DND-41 (cell line): Measurements from ENCODE around the gene SERINC3.

Experiments used
- ATAC-seq: fragments of 200-7000 bp; cut with Tn5 transposase; 3 replicates; pipeline ENCODE4 v1.9.1; 2021; ENCODE audit warnings: low read depth; ENCODE audit not compliant: insufficient read depth
- DNase-seq: peaks from one replicate; pipeline ENCODE4 v3.0.0-alpha.2; 2020
- H2AFZ ChIP-seq: 2 replicates; pipeline ENCODE4 v1.6.0; 2012; ENCODE audit warnings: low read depth, low read length
- H3K27ac ChIP-seq: 2 replicates; pipeline ENCODE4 v1.5.1; 2012; ENCODE audit warnings: low read length, inconsistent platforms
- H3K27me3 ChIP-seq: fragments of 200-600 bp; sonication (generic); 2 replicates; pipeline ENCODE4 v1.6.0; 2012; ENCODE audit warnings: low read length, mild to moderate bottlenecking, inconsistent platforms; ENCODE audit not compliant: insufficient read depth, poor library complexity
- H3K36me3 ChIP-seq: 2 replicates; pipeline ENCODE4 v1.5.1; 2012; ENCODE audit warnings: low read length, inconsistent platforms; ENCODE audit not compliant: insufficient read depth
- H3K4me1 ChIP-seq: 2 replicates; pipeline ENCODE4 v1.5.1; 2012; ENCODE audit warnings: mild to moderate bottlenecking, low read length; ENCODE audit not compliant: insufficient read depth
- H3K4me2 ChIP-seq: 2 replicates; pipeline ENCODE4 v1.6.0; 2012; ENCODE audit warnings: mild to moderate bottlenecking, moderate library complexity, low read length, inconsistent platforms; ENCODE audit not compliant: insufficient read depth
- H3K4me3 ChIP-seq, 2 experiments: fragments of 200-600 bp in 1 of 2; shearing (Covaris generic) in 1 of 2; 2 replicates each; pipeline ENCODE4 v1.5.1; 2012 to 2016; ENCODE audit warnings: inconsistent platforms in 2 of 2, low read length in 2 of 2, mild to moderate bottlenecking in 2 of 2, low read depth in 1 of 2, moderate library complexity in 1 of 2
- H3K79me2 ChIP-seq: 2 replicates; pipeline ENCODE4 v1.6.0; 2012; ENCODE audit warnings: low read length, inconsistent platforms; ENCODE audit not compliant: insufficient read depth
- H3K9ac ChIP-seq: 2 replicates; pipeline ENCODE4 v1.6.0; 2012; ENCODE audit warnings: low read depth, mild to moderate bottlenecking, inconsistent platforms, low read length, moderate library complexity
- H3K9me3 ChIP-seq: 2 replicates; pipeline ENCODE4 v1.5.1; 2012; ENCODE audit warnings: low read length, moderate library complexity, mild to moderate bottlenecking, inconsistent platforms; ENCODE audit not compliant: insufficient read depth, severe bottlenecking
- H4K20me1 ChIP-seq: 2 replicates; pipeline ENCODE4 v1.6.0; 2012; ENCODE audit warnings: low read length; ENCODE audit not compliant: insufficient read depth
- CTCF ChIP-seq: IDR thresholded peaks from 2 replicates; pipeline ENCODE4 v1.5.1; 2012; ENCODE audit warnings: borderline replicate concordance, low read length, moderate library complexity, mild to moderate bottlenecking; ENCODE audit not compliant: poor library complexity, severe bottlenecking; ENCODE audit errors: extremely low read depth
- EZH2 ChIP-seq: IDR thresholded peaks from 3 replicates; pipeline ENCODE4 v1.6.1; 2012; ENCODE audit warnings: borderline replicate concordance, low read depth, mild to moderate bottlenecking, moderate library complexity, low read length, inconsistent platforms; ENCODE audit not compliant: severe bottlenecking

SERINC3 gene

GRCh38 chr20:44544263-44544662 is 22.4 kb upstream of the SERINC3 start:
- Histone ChIP-seq H3K4me2 (no peak overlapping the region), H3K4me3 (no peak overlapping the region), H3K27me3 (peaks cover 6% of the 10 kb centered on the region), H3K9ac (no peak overlapping the region), H3K27ac (no peak overlapping the region), H3K4me1 (no peaks in the 10 kb centered on the region), H4K20me1 (no peaks in the 10 kb centered on the region), H3K9me3 (no peaks in the 10 kb centered on the region), H3K36me3 (no peaks in the 10 kb centered on the region), H3K79me2 (no peaks in the 10 kb centered on the region), H2AFZ (no peak overlapping the region)
- ATAC-seq (no peak), DNase-seq (no peak)
- TF ChIP-seq CTCF: no peak
- TF ChIP-seq EZH2: no peak

- no peaks in the 10 kb centered on the region for H3K9me3 ChIP-seq
- no peaks in the 10 kb centered on the region for H3K79me2 ChIP-seq
- ATAC-seq (no peak), DNase-seq (no peak)
- no peak overlapping the region for H3K4me3 ChIP-seq
- H3K27ac ChIP-seq: no peak overlapping the region
- H3K4me2 ChIP-seq: no peak overlapping the region
- no peaks in the 10 kb centered on the region for H3K36me3 ChIP-seq
- H3K4me1 ChIP-seq: no peaks in the 10 kb centered on the region
- no peak overlapping the region for H3K9ac ChIP-seq
- H3K27me3 ChIP-seq: peaks cover 6% of the 10 kb centered on the region
- H2AFZ ChIP-seq: no peak overlapping the region
- H4K20me1 ChIP-seq: no peaks in the 10 kb centered on the region
- TF ChIP-seq EZH2 (no peak), CTCF (no peak)
These were observed 21.5 kb upstream of the SERINC3 start for GRCh38 chr20:44543358-44543757.

- Histone ChIP-seq H3K9me3 (no peaks in the 10 kb centered on the region), H3K9ac (no peak overlapping the region), H3K27ac (no peak overlapping the region), H3K4me1 (no peaks in the 10 kb centered on the region), H2AFZ (no peak overlapping the region), H3K4me2 (no peak overlapping the region), H3K4me3 (no peak overlapping the region), H3K27me3 (peaks cover 4% of the 10 kb centered on the region), H4K20me1 (no peaks in the 10 kb centered on the region), H3K79me2 (no peaks in the 10 kb centered on the region), H3K36me3 (no peaks in the 10 kb centered on the region)
- DNase-seq (no peak), ATAC-seq (no peak)
- TF ChIP-seq CTCF: no peak
- TF ChIP-seq EZH2: no peak
These were observed 21.0 kb upstream of the SERINC3 start for GRCh38 chr20:44542890-44543289.

GRCh38 chr20:44541992-44542391 is 20.1 kb upstream of the SERINC3 start:
- H3K27me3 ChIP-seq: peaks cover 2% of the 10 kb centered on the region
- H2AFZ ChIP-seq: no peak overlapping the region
- DNase-seq: no peak

More at GRCh38 chr20:44541992-44542391, 20.1 kb upstream of the SERINC3 start:
- no peak for TF ChIP-seq CTCF
- no peak for TF ChIP-seq EZH2
- H3K27ac ChIP-seq: no peak overlapping the region
- no peak overlapping the region for H3K4me3 ChIP-seq
- H3K9me3 ChIP-seq: no peaks in the 10 kb centered on the region
- no peaks in the 10 kb centered on the region for H3K36me3 ChIP-seq
- no peak overlapping the region for H3K9ac ChIP-seq
- no peak overlapping the region for H3K4me2 ChIP-seq
- H3K79me2 ChIP-seq: no peaks in the 10 kb centered on the region
- ATAC-seq: no peak
- no peaks in the 10 kb centered on the region for H4K20me1 ChIP-seq
- no peaks in the 10 kb centered on the region for H3K4me1 ChIP-seq
